Measurements from ENCODE around the gene FOXF1. TPM values are rescaled to one million over a fixed set of nuclear protein-coding genes. Genes with fewer than 3 reads are reported as not detected.

FOXF1 gene
- not detected for polyA plus RNA-seq (ENCODE audit: low read depth in 6 of 6)

DNA sequence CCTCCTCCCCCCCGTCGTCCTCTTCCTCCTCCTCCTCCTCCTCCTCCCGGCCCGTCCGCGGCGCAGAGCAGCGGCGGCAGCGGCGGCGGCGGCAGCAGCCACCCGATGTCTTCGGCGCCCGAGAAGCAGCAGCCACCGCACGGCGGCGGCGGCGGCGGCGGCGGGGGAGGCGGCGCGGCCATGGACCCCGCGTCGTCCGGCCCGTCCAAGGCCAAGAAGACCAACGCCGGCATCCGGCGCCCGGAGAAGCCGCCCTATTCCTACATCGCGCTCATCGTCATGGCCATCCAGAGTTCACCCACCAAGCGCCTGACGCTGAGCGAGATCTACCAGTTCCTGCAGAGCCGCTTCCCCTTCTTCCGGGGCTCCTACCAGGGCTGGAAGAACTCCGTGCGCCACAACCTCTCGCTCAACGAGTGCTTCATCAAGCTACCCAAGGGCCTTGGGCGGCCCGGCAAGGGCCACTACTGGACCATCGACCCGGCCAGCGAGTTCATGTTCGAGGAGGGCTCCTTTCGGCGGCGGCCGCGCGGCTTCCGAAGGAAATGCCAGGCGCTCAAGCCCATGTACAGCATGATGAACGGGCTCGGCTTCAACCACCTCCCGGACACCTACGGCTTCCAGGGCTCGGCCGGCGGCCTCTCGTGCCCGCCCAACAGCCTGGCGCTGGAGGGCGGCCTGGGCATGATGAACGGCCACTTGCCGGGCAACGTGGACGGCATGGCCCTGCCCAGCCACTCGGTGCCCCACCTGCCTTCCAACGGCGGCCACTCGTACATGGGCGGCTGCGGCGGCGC lies at the start of gene FOXF1:
FOXF1 (plus strand) TSS at position 63 of the 797 bp plus-strand sequence; CDS start at position 106, 43 bp downstream.
- DNase-seq = no peak
- peaks cover 61 to 80% (median 71%) of the 10 kb centered on the region in 3 donors for H3K27me3 Mint-ChIP-seq
- H3K4me3 Mint-ChIP-seq = peak within 1 kb of the TSS; percentile 83 to 93 (median 92)
- peaks cover 0 to 17% of the 10 kb centered on the region in 2 donors for H3K36me3 Mint-ChIP-seq
- H3K4me1 Mint-ChIP-seq = peaks cover 35 to 38% (median 38%) of the 10 kb centered on the region in 3 donors
- peak in 1 of 2 donors; percentile 28 for ATAC-seq (ENCODE audit: low read depth in 2 of 2)
- peak within 1 kb of the TSS in 4 of 6 donors; percentile 28 to 85 (median 68) for H3K27ac Mint-ChIP-seq
- H3K9me3 Mint-ChIP-seq = peaks cover 0 to 4% (median 0%) of the 10 kb centered on the region in 7 donors

DNA sequence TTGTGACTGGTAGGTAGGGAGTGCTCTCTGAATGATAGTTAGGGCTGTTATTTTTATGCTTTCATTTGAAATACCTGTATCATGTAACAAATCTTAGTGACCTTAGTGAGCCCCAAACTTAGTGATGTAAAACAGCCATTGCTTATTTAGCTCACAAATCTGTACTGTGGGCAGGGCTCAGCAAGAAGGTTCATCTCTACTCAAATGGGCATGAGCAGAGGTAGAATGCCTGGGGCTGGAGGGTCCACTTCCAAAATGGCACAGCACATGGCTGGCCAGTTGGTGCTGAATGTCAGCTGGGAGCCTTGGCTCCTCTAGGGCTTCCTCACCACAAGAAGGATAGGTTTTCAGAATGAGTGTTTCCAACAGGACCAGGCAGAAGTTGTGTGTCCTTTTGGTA lies 49.3 kb upstream of the FOXF1 start:
- peaks cover 0 to 7% (median 0%) of the 10 kb centered on the region in 3 donors for H3K4me1 Mint-ChIP-seq
- H3K9me3 Mint-ChIP-seq = peaks cover 4 to 25% (median 10%) of the 10 kb centered on the region in 7 donors
- DNase-seq (no peak), ATAC-seq (ENCODE audit: low read depth in 2 of 2) (no peak)
- no peak overlapping the region for H3K27ac Mint-ChIP-seq
- peaks cover 9 to 44% (median 42%) of the 10 kb centered on the region in 3 donors for H3K27me3 Mint-ChIP-seq
- no peak overlapping the region for H3K4me3 Mint-ChIP-seq
- H3K36me3 Mint-ChIP-seq = peaks cover 0 to 10% of the 10 kb centered on the region in 2 donors

DNA sequence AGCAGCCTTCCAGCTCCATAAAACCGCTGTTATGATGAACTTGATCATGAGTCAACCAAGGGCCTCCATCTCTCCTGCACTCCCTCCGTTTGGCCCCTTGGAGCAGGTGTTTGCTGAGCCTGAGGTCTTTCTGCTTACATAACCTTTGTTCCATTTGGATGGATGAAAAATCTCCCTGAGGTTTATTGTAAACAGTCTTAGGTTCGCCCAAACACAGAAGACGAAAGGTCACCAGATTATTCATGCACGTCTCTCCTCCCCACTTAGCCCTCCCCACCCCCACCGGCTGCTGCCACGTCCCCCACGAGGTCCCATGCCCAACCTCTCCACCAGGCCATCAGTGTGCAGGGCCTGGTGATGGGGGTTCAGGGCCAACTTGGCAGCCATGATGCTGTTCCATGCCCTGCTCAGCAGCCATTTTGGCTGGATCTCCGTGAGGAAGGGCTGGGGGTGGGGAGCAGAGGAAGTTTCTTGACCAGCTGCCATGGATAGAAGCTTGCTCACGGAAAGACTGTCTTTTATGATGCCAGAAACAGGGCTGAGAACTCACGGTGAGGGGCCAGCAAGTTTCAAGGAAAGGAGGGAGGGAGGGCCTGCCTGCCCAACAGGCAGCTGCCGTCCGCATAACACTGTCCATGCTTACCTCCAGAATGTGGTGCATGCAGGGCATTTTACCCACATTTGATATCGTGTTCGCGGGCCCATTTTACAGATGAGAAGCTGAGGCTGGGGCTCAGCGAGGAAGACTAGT lies 47.8 kb upstream of the FOXF1 start:
- Mint-ChIP-seq H3K27me3 (peaks cover 6 to 34% (median 31%) of the 10 kb centered on the region in 3 donors), H3K9me3 (peaks cover 4 to 25% (median 10%) of the 10 kb centered on the region in 7 donors), H3K4me3 (no peak overlapping the region), H3K27ac (no peak overlapping the region), H3K4me1 (peaks cover 0 to 7% (median 0%) of the 10 kb centered on the region in 3 donors), H3K36me3 (peaks cover 0 to 10% of the 10 kb centered on the region in 2 donors)
- ATAC-seq (ENCODE audit: low read depth in 2 of 2) = no peak
- DNase-seq = no peak

DNA sequence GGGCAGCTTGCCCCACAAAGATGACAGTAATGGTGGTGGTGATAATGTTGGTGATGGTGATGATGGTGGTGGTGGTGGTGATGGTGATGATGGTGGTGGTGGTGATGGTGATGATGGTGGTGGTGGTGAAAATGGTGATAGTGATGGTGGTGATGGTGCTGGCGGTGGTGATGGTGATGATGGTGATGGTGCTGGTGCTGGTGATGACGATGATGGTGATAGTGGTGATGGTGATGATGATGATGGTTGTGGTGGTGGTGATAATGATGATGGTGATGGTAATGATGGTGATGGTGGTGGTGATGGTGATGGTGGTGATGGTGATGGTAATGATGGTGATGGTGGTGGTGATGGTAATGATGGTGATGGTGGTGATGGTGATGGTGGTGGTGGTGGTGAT lies 46.3 kb upstream of the FOXF1 start:
- peaks cover 0 to 10% of the 10 kb centered on the region in 2 donors for H3K36me3 Mint-ChIP-seq
- ATAC-seq (ENCODE audit: low read depth in 2 of 2) = no peak
- H3K27ac Mint-ChIP-seq = no peak overlapping the region
- peaks cover 0 to 7% (median 0%) of the 10 kb centered on the region in 3 donors for H3K4me1 Mint-ChIP-seq
- peaks cover 3 to 19% (median 16%) of the 10 kb centered on the region in 3 donors for H3K27me3 Mint-ChIP-seq
- no peak for DNase-seq
- no peak overlapping the region for H3K4me3 Mint-ChIP-seq
- peaks cover 2 to 25% (median 10%) of the 10 kb centered on the region in 7 donors for H3K9me3 Mint-ChIP-seq

DNA sequence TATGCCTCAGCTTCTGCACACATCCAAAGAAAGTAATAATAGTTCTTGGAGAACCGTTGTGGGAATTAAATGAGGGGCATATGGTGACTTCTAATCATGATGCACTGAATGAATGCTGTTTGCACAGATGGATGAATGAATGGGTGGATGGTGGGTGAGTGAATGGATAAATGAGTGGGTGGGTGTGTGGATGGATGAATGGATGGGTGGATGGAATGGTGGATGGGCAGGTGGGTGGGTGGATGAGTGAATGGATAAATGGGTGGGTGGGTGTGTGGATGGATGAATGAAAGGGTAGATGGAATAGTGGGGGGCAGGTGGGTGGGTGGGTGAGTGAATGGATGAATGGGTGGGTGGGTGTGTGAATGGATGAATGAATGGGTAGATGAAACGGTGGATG lies 44.9 kb upstream of the FOXF1 start:
- ATAC-seq (ENCODE audit: low read depth in 2 of 2) = no peak
- Mint-ChIP-seq H3K27me3 (peaks cover 3 to 13% (median 10%) of the 10 kb centered on the region in 3 donors), H3K4me3 (no peak overlapping the region), H3K4me1 (peaks cover 0 to 7% (median 0%) of the 10 kb centered on the region in 3 donors), H3K27ac (no peak overlapping the region), H3K9me3 (peaks cover 2 to 20% (median 9%) of the 10 kb centered on the region in 7 donors), H3K36me3 (peaks cover 0 to 10% of the 10 kb centered on the region in 2 donors)
- no peak for DNase-seq

DNA sequence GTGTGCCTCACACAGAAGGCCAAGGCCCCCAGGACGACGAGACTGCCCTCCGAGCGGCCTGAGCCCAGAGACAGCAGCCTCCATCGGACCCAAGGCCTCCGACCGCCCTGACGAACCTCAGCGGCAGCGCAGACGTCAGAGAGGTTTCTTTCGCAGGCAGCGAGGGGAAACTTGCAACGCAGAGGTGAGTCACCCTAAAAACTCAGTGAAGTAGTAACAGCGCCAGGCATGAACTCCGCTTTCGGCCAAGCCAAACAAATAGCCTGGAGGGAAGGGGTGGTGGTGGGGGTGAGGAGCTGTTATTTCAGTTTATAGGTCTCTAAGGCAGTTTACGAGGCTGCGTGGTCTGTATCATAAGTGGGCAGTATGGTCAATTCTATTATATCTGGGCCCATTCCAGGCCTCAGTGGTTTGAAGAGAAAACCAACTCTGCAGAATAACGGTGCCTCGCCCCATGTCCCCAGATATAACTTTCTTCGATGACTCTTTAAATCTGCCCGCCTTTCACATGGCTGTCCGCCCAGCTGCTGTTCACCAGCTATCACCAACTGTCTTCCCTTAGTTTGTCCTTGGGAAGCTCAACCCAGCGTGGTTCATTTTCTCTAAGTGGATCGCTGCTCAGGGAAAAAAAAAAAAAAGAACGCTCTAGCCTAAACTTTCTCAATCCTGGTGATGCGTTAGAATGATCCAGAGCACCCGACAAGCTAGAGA lies 43.5 kb upstream of the FOXF1 start:
- peaks cover 0 to 10% of the 10 kb centered on the region in 2 donors for H3K36me3 Mint-ChIP-seq
- no peak overlapping the region for H3K27ac Mint-ChIP-seq
- no peak for ATAC-seq (ENCODE audit: low read depth in 2 of 2)
- DNase-seq = no peak
- H3K4me3 Mint-ChIP-seq = no peak overlapping the region
- peaks cover 2 to 10% (median 6%) of the 10 kb centered on the region in 7 donors for H3K9me3 Mint-ChIP-seq
- H3K4me1 Mint-ChIP-seq = peaks cover 0 to 7% (median 0%) of the 10 kb centered on the region in 3 donors
- H3K27me3 Mint-ChIP-seq = peaks cover 3 to 15% (median 9%) of the 10 kb centered on the region in 3 donors

DNA sequence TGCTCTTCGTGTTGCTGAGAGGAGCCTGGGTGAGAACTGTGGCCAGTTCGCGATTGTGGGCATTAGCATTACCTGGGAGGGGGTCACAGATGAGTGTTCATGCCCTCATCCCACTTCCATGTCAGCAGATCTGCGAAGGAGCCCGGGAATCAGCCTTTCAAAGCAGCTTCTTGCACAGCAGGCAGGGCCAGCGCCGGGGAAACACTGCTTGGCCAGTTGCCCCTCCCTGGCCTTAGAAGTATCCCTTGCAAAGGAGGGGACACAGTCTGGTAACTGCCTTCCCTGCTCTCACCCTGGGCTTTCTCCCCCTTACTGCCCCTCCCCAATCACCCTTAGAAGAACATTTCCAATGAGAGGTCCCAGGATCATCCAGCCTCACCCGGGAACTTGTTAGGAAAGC lies 42.8 kb upstream of the FOXF1 start:
- Mint-ChIP-seq H3K9me3 (peaks cover 3 to 16% (median 10%) of the 10 kb centered on the region in 7 donors), H3K36me3 (peaks cover 0 to 16% of the 10 kb centered on the region in 2 donors), H3K27me3 (peaks cover 3 to 21% (median 12%) of the 10 kb centered on the region in 3 donors), H3K27ac (no peak overlapping the region), H3K4me3 (no peak overlapping the region), H3K4me1 (peaks cover 0 to 7% (median 0%) of the 10 kb centered on the region in 3 donors)
- DNase-seq (no peak), ATAC-seq (ENCODE audit: low read depth in 2 of 2) (no peak)

DNA sequence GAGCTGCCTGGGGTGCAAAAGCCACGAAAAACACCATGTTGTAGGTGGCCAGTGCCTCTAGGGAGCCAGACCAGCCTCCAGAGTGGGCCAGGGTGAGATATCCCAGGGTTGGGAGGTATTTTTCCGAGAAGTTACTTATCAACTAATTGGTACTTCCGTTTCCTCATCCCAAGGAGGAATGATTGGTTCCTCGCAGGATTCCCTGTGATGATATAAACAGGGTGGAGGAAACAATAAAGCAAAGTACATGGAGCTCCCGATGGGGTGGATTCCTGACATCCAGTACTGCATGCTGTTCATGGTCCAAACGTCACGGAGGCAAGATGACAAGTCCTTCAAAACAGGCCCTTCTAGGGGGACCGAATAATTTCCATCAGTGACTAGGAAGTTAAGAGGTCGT lies 39.4 kb upstream of the FOXF1 start:
- no peak overlapping the region for H3K27ac Mint-ChIP-seq

DNA sequence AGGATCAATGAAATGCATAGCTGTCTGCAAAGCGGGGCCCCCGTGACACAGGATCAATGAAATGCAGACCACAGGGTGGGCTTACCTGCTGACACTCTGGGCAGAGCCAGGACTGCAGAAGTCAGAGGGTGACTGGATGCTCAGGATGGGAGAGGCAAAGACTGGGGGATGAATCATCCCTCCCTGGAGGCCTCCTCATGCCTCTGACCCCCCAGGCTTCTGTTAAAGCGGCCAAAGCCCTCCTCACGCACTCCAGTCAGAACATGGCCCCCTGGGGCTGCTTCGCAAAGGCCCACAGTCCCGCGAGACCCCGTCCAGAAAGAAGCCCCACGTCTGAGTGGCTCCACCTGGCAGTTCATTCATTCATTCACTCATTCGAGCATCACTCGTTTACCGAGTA lies 38.4 kb upstream of the FOXF1 start:
- no peak for ATAC-seq (ENCODE audit: low read depth in 2 of 2)
- H3K4me3 Mint-ChIP-seq = no peak overlapping the region
- H3K27me3 Mint-ChIP-seq = peaks cover 17 to 57% (median 40%) of the 10 kb centered on the region in 3 donors
- H3K9me3 Mint-ChIP-seq = peaks cover 2 to 17% (median 11%) of the 10 kb centered on the region in 7 donors
- H3K27ac Mint-ChIP-seq = peak overlapping the region in 1 of 6 donors; percentile 64
- H3K36me3 Mint-ChIP-seq = peaks cover 0 to 9% of the 10 kb centered on the region in 2 donors
- DNase-seq = no peak
- no peaks in the 10 kb centered on the region for H3K4me1 Mint-ChIP-seq

More for the DNA sequence above, 39.4 kb upstream of the FOXF1 start:
- peaks cover 2 to 17% (median 11%) of the 10 kb centered on the region in 7 donors for H3K9me3 Mint-ChIP-seq
- H3K4me3 Mint-ChIP-seq = no peak overlapping the region
- no peak for DNase-seq
- H3K36me3 Mint-ChIP-seq = peaks cover 0 to 9% of the 10 kb centered on the region in 2 donors
- no peak for ATAC-seq (ENCODE audit: low read depth in 2 of 2)
- H3K4me1 Mint-ChIP-seq = no peaks in the 10 kb centered on the region
- peaks cover 11 to 54% (median 34%) of the 10 kb centered on the region in 3 donors for H3K27me3 Mint-ChIP-seq

DNA sequence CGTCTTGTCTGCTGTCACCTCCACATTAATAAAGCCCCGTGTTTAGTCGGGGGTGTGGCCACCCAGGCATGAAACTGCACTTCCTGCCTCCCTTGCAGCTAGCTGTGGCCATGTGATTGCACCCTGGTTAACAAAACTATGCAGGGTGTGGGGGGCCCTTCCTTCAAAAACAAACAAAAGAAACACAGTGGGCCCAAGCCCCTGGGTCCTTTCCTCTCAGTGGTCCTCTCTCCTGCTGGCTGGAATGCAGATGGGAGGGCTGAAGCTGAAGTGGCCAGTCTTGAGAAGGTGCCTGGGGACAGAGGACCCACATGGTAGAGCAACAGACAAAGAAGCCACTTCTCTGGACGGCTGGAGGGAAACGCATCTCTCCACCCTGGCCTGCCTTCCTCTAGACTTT lies 38.0 kb upstream of the FOXF1 start:
- H3K36me3 Mint-ChIP-seq = peaks cover 0 to 9% of the 10 kb centered on the region in 2 donors
- no peaks in the 10 kb centered on the region for H3K4me1 Mint-ChIP-seq
- peaks cover 2 to 17% (median 11%) of the 10 kb centered on the region in 7 donors for H3K9me3 Mint-ChIP-seq
- peak overlapping the region in 1 of 6 donors; percentile 69 for H3K27ac Mint-ChIP-seq
- ATAC-seq (ENCODE audit: low read depth in 2 of 2) (no peak), DNase-seq (no peak)
- H3K4me3 Mint-ChIP-seq = no peak overlapping the region
- peaks cover 21 to 62% (median 44%) of the 10 kb centered on the region in 3 donors for H3K27me3 Mint-ChIP-seq

DNA sequence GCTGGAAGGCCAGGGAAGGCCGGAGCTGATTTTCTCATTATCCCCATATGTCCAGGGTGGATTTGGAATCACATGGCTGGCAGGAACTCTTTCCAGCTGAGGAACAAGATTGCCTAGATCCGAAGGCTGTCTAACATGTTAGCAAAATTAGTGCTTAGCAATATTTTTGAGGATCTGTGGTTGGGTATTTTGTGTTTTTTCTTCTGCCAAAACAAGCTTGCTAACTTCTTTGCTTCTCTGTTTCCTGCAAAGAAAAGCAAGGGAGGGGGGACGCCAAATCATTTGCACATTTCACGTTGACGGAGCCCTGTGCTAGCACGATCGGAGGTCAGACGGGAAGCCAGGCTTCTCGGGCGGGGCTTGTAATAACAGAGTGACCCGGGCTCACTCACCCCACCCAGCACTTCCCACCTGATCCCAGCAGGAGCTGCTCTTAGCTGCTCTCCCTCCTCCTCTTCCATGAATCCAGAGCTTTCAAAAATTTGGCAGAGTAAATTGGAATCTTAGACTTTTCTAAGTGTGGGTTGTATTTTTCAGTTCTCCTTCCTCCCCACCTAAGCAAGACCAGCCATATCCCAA lies 33.3 kb upstream of the FOXF1 start:
- Mint-ChIP-seq H3K9me3 (peaks cover 0 to 15% (median 8%) of the 10 kb centered on the region in 7 donors), H3K27me3 (peaks cover 41 to 83% (median 68%) of the 10 kb centered on the region in 3 donors), H3K36me3 (peaks cover 0 to 8% of the 10 kb centered on the region in 2 donors), H3K27ac (no peak overlapping the region), H3K4me3 (no peak overlapping the region), H3K4me1 (no peaks in the 10 kb centered on the region)
- ATAC-seq (ENCODE audit: low read depth in 2 of 2) (no peak), DNase-seq (no peak)

DNA sequence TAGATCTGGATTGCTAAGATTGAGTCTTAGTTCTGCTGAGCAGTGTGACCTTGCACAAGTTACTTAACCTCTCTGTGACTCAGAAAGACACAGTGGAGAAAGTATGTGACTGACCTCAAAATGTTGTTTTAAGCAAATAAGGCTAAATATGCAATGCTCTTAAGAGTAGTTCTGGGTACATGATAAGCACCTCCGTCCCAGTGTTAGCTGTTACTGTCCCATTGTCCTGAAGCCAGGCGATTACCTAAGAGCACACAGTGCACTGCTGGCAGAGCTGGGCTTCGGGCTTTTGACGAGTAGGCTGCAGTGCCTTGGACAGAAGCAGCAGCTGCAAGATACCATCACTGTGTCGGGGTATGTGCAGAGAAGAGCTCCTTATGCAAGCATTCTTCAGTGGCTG lies 32.7 kb upstream of the FOXF1 start:
- Mint-ChIP-seq H3K4me3 (no peak overlapping the region), H3K9me3 (peaks cover 0 to 12% (median 3%) of the 10 kb centered on the region in 7 donors), H3K27ac (no peak overlapping the region), H3K36me3 (peaks cover 0 to 2% of the 10 kb centered on the region in 2 donors), H3K27me3 (peaks cover 41 to 77% (median 64%) of the 10 kb centered on the region in 3 donors), H3K4me1 (no peaks in the 10 kb centered on the region)
- DNase-seq (no peak), ATAC-seq (ENCODE audit: low read depth in 2 of 2) (no peak)

All from naive B cell (primary cell).